PC-9 (cell line): ENCODE measurements around the gene NAA40. TPM values are rescaled to one million over a fixed set of nuclear protein-coding genes. Genes with fewer than 3 reads are reported as not detected.

Experiments
- BruUV-seq: library from RNA; stranded (reverse); fragments of 400-500 nt; replicated peaks from 2 replicates; lab custom pipeline; 2021; lab: Mats Ljungman, UMichigan
- CTCF ChIA-PET: fragments of 300-600 bp; sonication (Branson Sonifier 250); formaldehyde crosslinking; loops from one replicate; lab custom pipeline; 2022; ENCODE audit warnings: antibody characterized with exemption; lab: Charles Lee
- POLR2A ChIA-PET: fragments of 300-600 bp; sonication (Branson Sonifier 250); formaldehyde crosslinking; loops from one replicate; lab custom pipeline; 2022; ENCODE audit warnings: antibody characterized with exemption; ENCODE audit not compliant: unreplicated experiment; lab: Charles Lee
- DNase-seq, 2 experiments: peaks; one replicate each; pipeline versions ENCODE4 v3.0.0 to v3.0.0-alpha.2; 2015 to 2022; ENCODE audit warnings: mixed read lengths in 1 of 2
- H2AFZ ChIP-seq: fragments of 200-600 bp; sonication (generic); 2 replicates; pipeline ENCODE4 v1.8.1; 2017; ENCODE audit warnings: antibody characterized with exemption
- H3F3A ChIP-seq: fragments of 200-600 bp; sonication (generic); 2 replicates; pipeline ENCODE4 v1.8.1; 2017; ENCODE audit warnings: antibody characterized with exemption, mild to moderate bottlenecking, low read depth; ENCODE audit not compliant: insufficient read depth
- H3K27ac ChIP-seq: fragments of 200-600 bp; sonication (generic); 2 replicates; pipeline ENCODE4 v1.6.1; 2016; ENCODE audit warnings: mixed run types
- H3K27me3 ChIP-seq: fragments of 200-600 bp; sonication (generic); 2 replicates; pipeline ENCODE4 v1.6.1; 2016; ENCODE audit warnings: low read depth, mixed run types; ENCODE audit not compliant: insufficient read depth
- H3K36me3 ChIP-seq: fragments of 200-600 bp; sonication (generic); 2 replicates; pipeline ENCODE4 v1.6.1; 2016; ENCODE audit warnings: low read depth, mixed run types
- H3K4me1 ChIP-seq: fragments of 200-600 bp; sonication (generic); replicated peaks from 2 replicates; pipeline ENCODE4 v1.6.1; 2016; ENCODE audit warnings: mixed run types; ENCODE audit not compliant: insufficient read depth
- H3K4me2 ChIP-seq: fragments of 200-600 bp; sonication (generic); 2 replicates; pipeline ENCODE4 v1.6.1; 2017; ENCODE audit warnings: mixed run types
- H3K4me3 ChIP-seq: fragments of 200-600 bp; sonication (generic); 2 replicates; pipeline ENCODE4 v1.6.1; 2016; ENCODE audit warnings: mixed run types
- H3K79me2 ChIP-seq: fragments of 200-600 bp; sonication (generic); 2 replicates; pipeline ENCODE4 v1.6.1; 2017; ENCODE audit warnings: low read depth, mixed run types
- H3K9me2 ChIP-seq: fragments of 200-600 bp; sonication (generic); 2 replicates; pipeline ENCODE4 v1.8.1; 2017; ENCODE audit warnings: mild to moderate bottlenecking; ENCODE audit not compliant: insufficient read depth
- H3K9me3 ChIP-seq: fragments of 200-600 bp; sonication (generic); 2 replicates; pipeline ENCODE4 v1.8.1; 2016; ENCODE audit warnings: low read depth; ENCODE audit not compliant: insufficient read depth
- H4K20me1 ChIP-seq: fragments of 200-600 bp; sonication (generic); 2 replicates; pipeline ENCODE4 v1.8.1; 2017; ENCODE audit not compliant: insufficient read depth
- EZH2 ChIP-seq: fragments of 200-600 bp; sonication (generic); IDR thresholded peaks from 2 replicates; pipeline ENCODE4 v1.8.0; 2017; ENCODE audit warnings: antibody characterized with exemption, low read depth
- intact Hi-C: fragments of 100-400 bp; cut with micrococcal nuclease; formaldehyde crosslinking; loops from one replicate; pipeline ENCODE4 v1.10.0; 2022; ENCODE audit not compliant: unreplicated experiment
- total RNA-seq: library from RNA; stranded (reverse); gene quantifications from 2 replicates; pipeline ENCODE4 v1.2.3, GENCODE V29; 2021
- TF ChIP-seq, protein P1 (sequence below): fragments of 200-600 bp; sonication (generic); conservative IDR thresholded peaks from 2 replicates; pipeline ENCODE4 v1.6.1; 2017; ENCODE audit warnings: mixed run types, antibody characterized with exemption, mild to moderate bottlenecking, moderate library complexity

Gene NAA40
- total RNA-seq, 1 experiment from 2014 or later = 47.4 TPM

GRCh38 chr11:63908631-63909401 is 30.0 kb upstream of the NAA40 start:
- ChIA-PET CTCF (interaction anchor here (0.6 kb wide), 1 partner anchor 37 kb away, joined by 4 read pairs; no protein-coding TSS in a partner anchor), POLR2A (no interaction called here)
- no peak for TF ChIP-seq EZH2
- TF ChIP-seq, protein P1, sequence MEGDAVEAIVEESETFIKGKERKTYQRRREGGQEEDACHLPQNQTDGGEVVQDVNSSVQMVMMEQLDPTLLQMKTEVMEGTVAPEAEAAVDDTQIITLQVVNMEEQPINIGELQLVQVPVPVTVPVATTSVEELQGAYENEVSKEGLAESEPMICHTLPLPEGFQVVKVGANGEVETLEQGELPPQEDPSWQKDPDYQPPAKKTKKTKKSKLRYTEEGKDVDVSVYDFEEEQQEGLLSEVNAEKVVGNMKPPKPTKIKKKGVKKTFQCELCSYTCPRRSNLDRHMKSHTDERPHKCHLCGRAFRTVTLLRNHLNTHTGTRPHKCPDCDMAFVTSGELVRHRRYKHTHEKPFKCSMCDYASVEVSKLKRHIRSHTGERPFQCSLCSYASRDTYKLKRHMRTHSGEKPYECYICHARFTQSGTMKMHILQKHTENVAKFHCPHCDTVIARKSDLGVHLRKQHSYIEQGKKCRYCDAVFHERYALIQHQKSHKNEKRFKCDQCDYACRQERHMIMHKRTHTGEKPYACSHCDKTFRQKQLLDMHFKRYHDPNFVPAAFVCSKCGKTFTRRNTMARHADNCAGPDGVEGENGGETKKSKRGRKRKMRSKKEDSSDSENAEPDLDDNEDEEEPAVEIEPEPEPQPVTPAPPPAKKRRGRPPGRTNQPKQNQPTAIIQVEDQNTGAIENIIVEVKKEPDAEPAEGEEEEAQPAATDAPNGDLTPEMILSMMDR = no peak
- Histone ChIP-seq H4K20me1 (peaks cover 12% of the 10 kb centered on the region; the same call in 1 of the 2 replicates), H3K4me1 (no peaks in the 10 kb centered on the region), H3K27ac (no peak overlapping the region), H3K4me2 (no peak overlapping the region), H3F3A (peaks cover 28% of the 10 kb centered on the region), H3K27me3 (no peaks in the 10 kb centered on the region), H3K9me2 (no peaks in the 10 kb centered on the region), H2AFZ (no peak overlapping the region), H3K36me3 (peaks cover 7% of the 10 kb centered on the region; the same call in 1 of the 2 replicates), H3K4me3 (no peak overlapping the region), H3K79me2 (no peaks in the 10 kb centered on the region), H3K9me3 (no peaks in the 10 kb centered on the region)
- BruUV-seq = TSS peak; percentile 8
- no peak for DNase-seq
- intact Hi-C loops = no loop called here

DNA sequence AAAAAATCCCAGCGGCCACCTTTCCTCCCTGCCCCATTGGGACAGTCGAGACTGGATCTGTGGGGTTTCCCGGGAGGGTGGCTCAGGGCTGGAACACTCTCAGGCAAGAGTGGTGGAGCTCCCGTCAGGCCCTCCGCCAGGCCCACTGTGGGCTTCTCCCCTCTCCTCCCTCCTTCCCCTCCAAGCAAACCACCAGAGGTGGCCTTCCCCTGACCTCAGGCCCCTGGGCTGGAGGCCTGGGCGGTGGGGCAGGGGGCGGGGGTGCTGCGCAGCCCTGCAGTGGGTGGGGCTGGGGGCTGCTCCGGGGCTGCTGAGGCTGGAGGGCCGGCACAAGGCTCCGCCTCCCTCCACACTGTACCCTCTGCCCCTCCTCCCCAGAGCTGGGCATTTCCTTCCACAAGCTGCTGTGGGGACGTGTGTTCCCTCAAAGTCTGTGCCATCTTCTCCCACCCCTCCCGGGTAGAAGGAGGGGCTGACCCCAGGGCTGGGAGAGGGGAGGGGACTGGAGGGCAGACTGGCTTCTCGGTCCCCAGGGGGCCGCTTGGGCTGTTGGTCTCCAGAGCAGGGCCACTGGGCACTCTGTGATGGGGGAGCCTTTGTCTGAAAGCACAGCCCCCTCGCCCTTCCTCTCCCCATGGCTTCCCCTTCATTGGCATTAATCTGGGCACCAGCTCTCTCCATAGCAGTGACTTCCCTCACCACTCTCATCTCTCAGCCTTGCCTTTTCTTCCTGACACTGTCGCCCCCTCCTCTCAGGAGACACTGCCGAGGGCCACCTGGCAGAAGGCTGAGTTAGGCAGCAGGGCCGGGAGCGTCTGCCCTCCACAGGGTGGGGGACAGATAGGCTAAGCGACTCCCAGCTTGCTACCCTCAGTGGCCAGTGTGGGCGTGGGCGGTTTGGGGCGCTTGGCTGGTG is 29.0 kb upstream of the NAA40 start:
- H4K20me1 ChIP-seq = peaks cover 12% of the 10 kb centered on the region; the same call in 1 of the 2 replicates
- H3K36me3 ChIP-seq = peaks cover 7% of the 10 kb centered on the region; the same call in 1 of the 2 replicates
- H3K79me2 ChIP-seq = no peaks in the 10 kb centered on the region
- intact Hi-C loops = no loop called here
- no peak overlapping the region for H3K27ac ChIP-seq
- BruUV-seq = no TSS peak
- no peaks in the 10 kb centered on the region for H3K4me1 ChIP-seq
- CTCF ChIA-PET = interaction anchor here (0.7 kb wide), 2 partner anchors 36 to 131 kb away, joined by 4 to 11 read pairs; no protein-coding TSS in a partner anchor
- peaks cover 33% of the 10 kb centered on the region for H3F3A ChIP-seq
- no peak overlapping the region for H2AFZ ChIP-seq
- POLR2A ChIA-PET = no interaction called here
- no peaks in the 10 kb centered on the region for H3K9me3 ChIP-seq
- no peaks in the 10 kb centered on the region for H3K27me3 ChIP-seq
- H3K4me3 ChIP-seq = no peak overlapping the region
- H3K4me2 ChIP-seq = no peak overlapping the region
- no peak for TF ChIP-seq EZH2
- TF ChIP-seq, protein P1 = no peak
- no peaks in the 10 kb centered on the region for H3K9me2 ChIP-seq
- DNase-seq = no peak

DNA sequence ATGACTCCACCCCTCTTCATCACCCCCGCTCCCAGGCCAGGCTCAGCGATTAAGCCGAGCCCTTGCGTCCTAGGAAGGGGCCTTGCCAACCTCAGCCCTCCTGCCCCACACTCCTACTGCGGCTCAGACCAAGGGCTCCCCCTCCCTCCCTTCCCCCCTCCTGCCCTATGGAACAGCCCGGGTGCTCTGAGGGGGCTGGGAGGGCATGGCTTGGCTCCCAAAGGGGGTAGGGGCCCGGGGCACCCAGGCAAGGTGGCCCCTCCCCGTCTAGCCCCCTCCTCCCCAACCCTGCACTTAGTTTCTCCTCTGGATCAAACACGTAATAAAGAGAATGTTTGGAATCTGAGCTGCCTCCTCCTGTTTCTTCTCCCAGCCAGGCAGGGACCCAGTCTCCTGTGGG is 28.1 kb upstream of the NAA40 start:
- H3F3A ChIP-seq = peaks cover 33% of the 10 kb centered on the region
- H3K4me2 ChIP-seq = no peak overlapping the region
- POLR2A ChIA-PET = interaction anchor here (0.7 kb wide), 1 partner anchor 243 kb away, joined by 4 read pairs; no protein-coding TSS in a partner anchor
- H3K9me2 ChIP-seq = no peaks in the 10 kb centered on the region
- H3K9me3 ChIP-seq = no peaks in the 10 kb centered on the region
- DNase-seq = no peak
- CTCF ChIA-PET = no interaction called here
- peaks cover 2% of the 10 kb centered on the region; the same call in 1 of the 2 replicates for H3K36me3 ChIP-seq
- no peak overlapping the region for H3K4me3 ChIP-seq
- intact Hi-C loops = no loop called here
- peaks cover 10% of the 10 kb centered on the region; the same call in 1 of the 2 replicates for H4K20me1 ChIP-seq
- H3K27ac ChIP-seq = no peak overlapping the region
- no TSS peak for BruUV-seq
- TF ChIP-seq EZH2 = no peak
- TF ChIP-seq, protein P1 = no peak
- no peaks in the 10 kb centered on the region for H3K27me3 ChIP-seq
- H2AFZ ChIP-seq = no peak overlapping the region
- no peaks in the 10 kb centered on the region for H3K79me2 ChIP-seq
- no peaks in the 10 kb centered on the region for H3K4me1 ChIP-seq
